ENCODE data around the gene TMTC2.

TMTC2 gene

DNA sequence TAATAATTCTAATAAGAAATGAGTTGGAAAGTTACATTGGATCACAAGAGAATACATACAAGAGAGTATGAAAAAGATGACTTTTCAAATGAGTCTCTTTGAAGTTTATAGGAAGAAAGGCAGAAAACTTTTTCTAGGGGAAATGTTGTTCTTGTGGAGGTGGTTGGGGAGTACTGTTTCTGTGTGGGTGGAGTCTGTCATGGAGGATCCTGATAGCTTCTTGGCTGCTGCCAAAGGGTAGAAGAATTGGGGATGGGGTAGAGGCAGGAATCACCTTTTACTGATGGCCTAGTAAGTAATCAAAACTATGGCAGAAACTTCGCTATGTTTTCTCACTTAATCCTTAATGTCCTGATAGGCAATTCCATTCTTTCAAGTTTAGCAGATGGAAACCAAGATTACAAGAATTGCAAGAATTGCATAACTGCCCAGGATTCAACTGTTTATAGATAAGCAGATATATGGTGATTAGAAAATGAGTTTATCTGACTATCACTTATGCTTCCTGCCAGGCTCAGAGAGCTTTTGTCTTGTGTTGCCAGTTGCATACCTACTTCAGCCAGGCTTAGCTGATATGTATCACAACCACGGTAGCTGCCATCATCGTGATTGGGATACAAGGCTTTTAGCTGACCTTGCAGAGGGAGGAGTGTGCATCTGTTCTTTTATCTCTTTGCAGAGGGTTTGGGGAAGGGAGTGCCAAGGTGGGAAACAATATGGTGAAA lies 463.9 kb downstream of the TMTC2 start:
- peak; percentile 49 for DNase-seq

GRCh38 chr12:83153177-83153576 lies 466.5 kb downstream of the TMTC2 start:
- DNase-seq: no peak

DNA sequence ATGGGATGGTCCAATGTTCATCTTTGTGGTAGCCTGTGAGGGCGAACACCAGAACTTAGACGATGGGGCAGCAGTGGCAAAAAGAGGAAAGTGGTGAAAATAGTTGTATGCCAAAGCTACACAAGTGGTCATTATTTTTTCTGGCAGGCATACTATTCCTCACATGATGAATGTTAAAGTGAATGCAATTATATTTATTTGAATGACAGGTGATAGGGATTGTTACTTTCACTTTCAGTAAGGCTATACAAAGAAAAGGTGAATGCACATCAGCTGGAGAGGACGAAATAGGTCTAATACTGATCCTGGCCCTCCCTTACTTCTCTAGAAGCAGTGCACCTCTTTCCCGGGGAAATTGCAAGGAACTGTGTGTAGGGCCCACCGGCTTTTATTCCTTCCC lies 470.1 kb downstream of the TMTC2 start:
- DNase-seq: no peak

DNA sequence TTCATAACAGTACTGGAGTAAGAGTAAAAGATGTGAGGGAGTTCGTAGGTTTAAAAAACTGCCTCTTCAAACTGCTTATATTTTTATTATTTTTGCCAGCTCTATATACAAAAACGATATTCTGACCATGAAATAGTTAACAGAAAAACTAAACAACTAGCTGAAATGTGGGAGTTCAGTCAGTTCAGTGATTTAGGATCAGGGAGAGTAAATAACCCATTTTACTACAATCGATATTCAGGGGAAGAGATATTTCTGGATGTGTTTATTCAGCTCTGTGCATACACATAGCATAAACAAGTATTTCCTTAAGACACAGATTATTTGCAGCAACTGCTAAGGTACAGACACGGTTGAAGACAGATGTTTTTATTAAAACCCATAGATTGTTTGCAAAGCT lies 470.9 kb downstream of the TMTC2 start:
- no peak for DNase-seq

DNA sequence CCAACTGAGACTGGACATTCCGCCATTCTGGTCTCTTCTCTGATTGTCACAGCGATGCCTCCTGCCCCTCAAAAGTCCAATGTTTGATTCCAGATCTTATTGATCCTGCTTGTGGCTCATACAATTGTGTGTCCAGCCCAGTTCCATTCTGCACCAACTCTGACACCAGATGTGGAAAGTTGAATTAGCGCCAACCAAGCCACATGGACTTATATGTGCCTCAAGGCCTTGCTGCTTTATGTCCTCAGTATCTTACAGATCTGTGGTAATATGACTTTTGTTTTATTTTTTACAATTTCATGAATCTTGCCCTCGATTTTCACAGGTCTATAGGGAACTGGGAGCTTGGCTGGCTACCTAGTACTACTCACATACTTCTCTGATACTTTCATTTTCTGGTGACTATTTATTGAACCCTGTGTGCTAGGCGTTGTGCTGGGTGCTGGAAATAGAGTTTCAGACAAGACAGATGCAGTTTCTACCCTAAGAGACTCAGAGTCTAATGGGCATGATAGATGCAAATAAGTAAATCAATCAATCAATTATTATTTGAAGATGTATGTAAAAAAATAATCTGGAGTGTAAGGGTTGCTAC lies 472.0 kb downstream of the TMTC2 start:
- DNase-seq: no peak

DNA sequence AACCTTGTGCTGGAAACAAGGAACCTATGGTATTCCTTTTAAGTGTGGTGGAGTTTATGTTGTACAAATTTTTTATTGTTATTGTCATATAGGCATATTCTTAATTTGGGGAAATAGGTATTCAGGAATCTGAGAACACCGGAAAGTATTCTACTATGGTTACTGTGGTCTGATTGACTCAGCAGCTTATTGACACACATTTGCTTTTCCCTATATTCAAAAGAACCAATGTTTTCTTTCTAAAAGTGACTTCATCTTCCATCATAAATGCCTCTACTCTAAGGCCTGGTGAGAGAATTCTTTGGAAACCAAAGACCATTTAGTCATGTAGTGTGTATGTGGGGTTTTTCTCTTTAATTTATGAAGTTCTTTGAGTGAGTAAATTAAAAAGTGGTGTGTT lies 474.8 kb downstream of the TMTC2 start:
- no peak for DNase-seq

DNA sequence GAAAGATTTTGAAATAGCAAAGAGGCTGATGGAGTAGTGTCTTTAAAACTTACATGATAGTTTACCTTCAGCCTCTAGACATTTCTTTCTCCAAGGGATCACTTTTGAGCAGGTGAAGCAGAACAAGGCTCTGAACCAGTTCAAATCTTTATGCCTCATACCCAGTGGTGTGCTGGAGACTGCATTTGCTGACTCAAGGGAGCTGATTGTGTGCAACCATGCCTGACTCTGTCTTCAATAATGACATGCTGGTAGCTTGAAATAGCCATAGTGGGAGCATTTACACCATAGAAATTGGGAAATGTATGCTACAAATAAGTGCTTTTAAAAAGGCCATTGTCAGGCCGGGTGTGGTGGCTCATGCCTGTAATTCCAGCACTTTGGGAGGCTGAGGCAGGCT lies 482.0 kb downstream of the TMTC2 start:
- no peak for DNase-seq

DNA sequence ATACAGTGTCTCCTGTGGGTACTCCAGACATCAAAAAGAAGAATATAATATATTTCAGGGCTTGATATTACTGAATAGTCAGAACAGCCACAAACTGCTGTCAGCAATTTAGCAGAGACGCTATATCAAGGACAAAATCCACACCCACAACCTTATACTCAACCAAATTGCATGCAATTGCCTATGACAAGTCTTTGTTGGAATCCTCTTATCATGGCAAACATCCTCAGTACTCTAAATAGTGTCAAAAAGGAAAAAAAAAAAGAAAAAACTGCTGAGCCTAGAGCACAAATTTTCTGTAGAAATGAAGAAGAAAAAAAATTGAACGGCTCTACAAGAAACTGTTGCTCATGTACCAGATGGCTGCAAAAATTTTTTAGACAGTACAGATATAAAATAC lies 485.7 kb downstream of the TMTC2 start:
- peak; percentile 70 for DNase-seq

DNA sequence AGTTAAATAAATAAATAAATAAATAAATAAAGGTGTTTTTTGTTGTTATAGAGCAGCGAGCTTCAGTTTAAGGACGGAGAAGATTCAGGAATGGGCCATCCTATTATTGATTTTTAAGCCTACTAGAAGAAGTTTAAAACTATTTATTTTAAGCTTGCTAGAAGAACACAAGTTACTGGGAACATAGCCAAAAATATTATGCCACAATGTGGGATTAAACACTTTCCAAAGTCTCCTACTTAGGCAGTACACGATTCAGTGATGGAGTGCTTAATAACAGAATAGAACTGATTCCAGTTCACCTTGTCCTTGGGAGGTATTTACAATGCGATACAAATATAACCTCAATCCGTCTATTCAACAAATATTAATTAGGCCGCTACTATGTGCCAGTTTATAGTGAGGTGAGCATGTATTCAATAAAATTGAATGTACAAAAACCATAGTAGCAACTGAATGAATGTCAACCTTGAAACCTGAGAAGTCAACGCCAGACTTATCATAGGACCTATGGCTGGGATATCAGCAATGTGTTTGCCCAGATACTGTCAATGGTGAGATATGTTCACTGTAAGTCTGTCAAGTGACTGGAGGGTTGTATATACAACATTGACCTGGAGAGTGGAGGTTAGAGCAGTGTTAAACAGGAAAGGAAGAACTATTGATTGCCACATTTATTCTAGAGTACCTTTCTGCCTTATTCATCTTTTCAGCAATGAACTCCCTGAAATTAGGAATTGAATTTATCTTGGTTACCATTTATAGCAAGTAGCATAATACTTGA lies 486.4 kb downstream of the TMTC2 start:
- DNase-seq: peak; percentile 84

DNA sequence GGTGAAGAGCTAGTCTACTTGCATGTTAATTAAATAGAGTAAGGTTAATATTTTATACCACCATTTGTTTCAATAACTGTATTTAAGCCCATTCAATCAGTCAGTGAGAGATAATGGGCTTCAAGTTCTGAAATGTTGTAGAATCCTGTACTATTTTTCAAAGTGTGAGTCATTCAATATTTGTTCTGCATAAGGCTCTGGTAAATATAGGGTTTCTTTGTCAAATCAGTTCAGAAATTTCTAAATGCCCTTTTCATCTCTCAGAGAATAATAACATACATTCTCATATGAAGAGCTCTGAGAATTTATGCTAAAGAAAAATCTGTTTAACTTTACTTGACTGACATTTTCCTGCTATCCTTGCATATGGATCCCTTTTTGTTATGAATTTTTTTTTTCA lies 493.3 kb downstream of the TMTC2 start:
- no peak for DNase-seq

- no peak for DNase-seq
These were observed 494.4 kb downstream of the TMTC2 start for GRCh38 chr12:83181074-83181473.

GRCh38 chr12:83183132-83183531 lies 496.4 kb downstream of the TMTC2 start:
- no peak for DNase-seq
